Caki2 (cell line): ENCODE results near the gene N4BP3. TPM values are rescaled to one million over a fixed set of nuclear protein-coding genes. Genes with fewer than 3 reads are reported as not detected.

Experiments
- DNase-seq: peaks from one replicate; pipeline ENCODE4 v3.0.0-alpha.2; 2015; ENCODE audit warnings: low read depth
- in situ Hi-C: cut with HindIII; loops from 2 replicates; pipeline ENCODE4 v1.10.0; 2016; ENCODE audit warnings: low sequenced_read_pairs, low pct_unique_long_range_greater_than_20kb, mixed read lengths
- total RNA-seq: library from RNA; depleted of rRNA; stranded (reverse); fragments of >200 nt; shearing (Covaris generic); gene quantifications from 2 replicates; pipeline ENCODE4 v1.2.3, GENCODE V29; 2014; ENCODE audit warnings: low replicate concordance; rRNA removed

The N4BP3 gene
- total RNA-seq, 1 experiment from 2014 or later, result 6.2 TPM

DNA sequence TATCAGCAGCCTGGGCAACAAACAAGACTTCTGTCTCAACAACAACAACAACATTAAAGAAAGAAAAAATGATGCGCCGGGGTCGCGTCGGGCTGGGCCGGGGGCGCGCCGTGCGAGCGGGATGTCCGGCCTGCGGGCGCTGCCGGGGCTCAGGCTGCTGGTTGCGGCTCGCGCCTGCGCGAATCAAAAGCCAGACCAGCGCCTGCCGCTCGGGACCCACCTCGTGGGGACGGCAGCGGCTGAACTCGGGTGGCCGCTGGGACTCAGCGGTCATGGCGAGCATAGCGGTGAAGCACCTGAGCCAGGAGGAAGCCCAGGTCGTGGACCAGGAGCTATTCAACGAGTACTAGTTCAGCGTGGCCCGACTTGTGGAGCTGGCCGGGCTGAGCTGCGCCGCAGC, 52.2 kb downstream of the N4BP3 start:
- DNase-seq, result no peak
- in situ Hi-C loops, result no loop called here

DNA sequence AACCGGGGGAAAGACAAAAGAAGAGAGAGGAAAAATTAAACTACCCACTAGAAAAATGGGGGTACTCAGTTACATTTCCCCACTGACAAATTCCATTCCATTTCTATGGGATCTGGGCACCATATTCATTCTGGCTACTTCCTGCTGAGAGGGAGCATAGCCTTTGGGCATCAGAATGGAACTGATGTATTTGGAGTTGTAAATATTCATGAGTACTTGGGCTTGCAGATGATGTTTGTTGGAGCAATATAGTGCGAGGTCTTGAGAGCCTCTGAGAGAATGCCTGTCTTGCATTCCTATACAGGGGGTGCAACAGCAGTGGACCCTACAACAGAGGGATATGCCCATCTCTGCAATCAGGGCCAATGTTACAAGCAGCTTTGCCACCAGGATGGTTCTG, 57.1 kb downstream of the N4BP3 start:
- in situ Hi-C loops, result no loop called here

DNA sequence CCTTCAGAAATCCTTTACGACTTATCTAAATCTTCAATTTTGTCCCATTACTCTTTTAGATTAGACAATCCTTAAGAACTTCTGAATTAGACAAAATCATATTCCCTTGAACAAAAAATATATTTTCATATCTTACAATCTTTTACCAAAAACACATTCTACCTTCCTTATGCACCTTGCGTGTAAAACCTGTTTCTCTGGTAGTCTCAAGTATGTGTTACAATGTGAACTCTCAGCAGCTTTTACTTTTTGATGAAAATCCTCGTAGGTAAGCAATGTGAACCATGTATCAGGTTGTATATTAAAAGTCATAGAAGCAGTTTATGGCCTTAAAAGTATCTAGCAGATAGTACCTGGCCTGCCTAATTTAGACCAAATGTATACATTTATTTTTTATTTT, 61.1 kb downstream of the N4BP3 start:
- in situ Hi-C loops, result no loop called here
- no peak for DNase-seq

More for the DNA sequence above, 57.1 kb downstream of the N4BP3 start:
- no peak for DNase-seq

Other genes with a start within 250 kb of the N4BP3 start
- gene PROP1, start 117.3 kb upstream of the N4BP3 start, total RNA-seq, result not detected in 2 replicates
- 60.2 and 63.2 TPM in 2 replicates for gene RMND5B, start 17.5 kb downstream of the N4BP3 start, total RNA-seq
- 225 and 352 TPM in 2 replicates for gene NHP2, start 40.4 kb downstream of the N4BP3 start, total RNA-seq
- not detected in 2 replicates for gene GMCL2, start 73.8 kb downstream of the N4BP3 start, total RNA-seq
- gene HNRNPAB, start 91.0 kb downstream of the N4BP3 start, total RNA-seq, result 166 and 175 TPM in 2 replicates
- gene PHYKPL, start 119.3 kb downstream of the N4BP3 start, total RNA-seq, result 31.0 and 34.8 TPM in 2 replicates